Endometrium (tissue), 2 donors: ENCODE data around the gene SPEF1.

ENCODE experiments used
- FAIRE-seq: peaks from 2 replicates; lab custom pipeline; 2012; peaks lifted over from hg19 to GRCh38; lab: Jason Lieb, UNC
- donor health status: control.
- donor health status: control.

The SPEF1 gene

DNA sequence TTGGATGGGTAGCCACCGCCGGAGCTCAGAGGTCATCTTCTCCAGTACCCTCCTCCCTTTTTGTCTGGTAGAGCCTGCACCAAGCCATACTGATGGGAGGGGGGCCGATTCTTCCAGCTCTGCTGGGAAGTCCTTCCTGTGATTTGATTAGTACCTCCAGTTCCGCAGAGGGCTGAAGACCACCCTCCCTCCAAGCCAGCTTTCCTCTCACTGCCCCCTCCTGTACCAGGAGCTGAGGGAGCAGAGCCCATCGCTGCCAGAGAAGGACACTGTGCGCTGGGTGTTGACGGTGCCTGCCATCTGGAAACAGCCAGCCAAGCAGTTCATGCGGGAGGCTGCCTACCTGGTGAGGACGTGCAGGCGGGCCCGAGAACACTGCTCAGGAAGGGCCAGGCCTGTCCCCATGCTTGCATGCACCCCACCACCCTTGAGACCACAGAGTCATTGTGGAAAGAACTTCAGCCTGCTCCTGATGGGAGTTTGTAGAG is 35.5 kb downstream of the SPEF1 start:
- FAIRE-seq = no peak

DNA sequence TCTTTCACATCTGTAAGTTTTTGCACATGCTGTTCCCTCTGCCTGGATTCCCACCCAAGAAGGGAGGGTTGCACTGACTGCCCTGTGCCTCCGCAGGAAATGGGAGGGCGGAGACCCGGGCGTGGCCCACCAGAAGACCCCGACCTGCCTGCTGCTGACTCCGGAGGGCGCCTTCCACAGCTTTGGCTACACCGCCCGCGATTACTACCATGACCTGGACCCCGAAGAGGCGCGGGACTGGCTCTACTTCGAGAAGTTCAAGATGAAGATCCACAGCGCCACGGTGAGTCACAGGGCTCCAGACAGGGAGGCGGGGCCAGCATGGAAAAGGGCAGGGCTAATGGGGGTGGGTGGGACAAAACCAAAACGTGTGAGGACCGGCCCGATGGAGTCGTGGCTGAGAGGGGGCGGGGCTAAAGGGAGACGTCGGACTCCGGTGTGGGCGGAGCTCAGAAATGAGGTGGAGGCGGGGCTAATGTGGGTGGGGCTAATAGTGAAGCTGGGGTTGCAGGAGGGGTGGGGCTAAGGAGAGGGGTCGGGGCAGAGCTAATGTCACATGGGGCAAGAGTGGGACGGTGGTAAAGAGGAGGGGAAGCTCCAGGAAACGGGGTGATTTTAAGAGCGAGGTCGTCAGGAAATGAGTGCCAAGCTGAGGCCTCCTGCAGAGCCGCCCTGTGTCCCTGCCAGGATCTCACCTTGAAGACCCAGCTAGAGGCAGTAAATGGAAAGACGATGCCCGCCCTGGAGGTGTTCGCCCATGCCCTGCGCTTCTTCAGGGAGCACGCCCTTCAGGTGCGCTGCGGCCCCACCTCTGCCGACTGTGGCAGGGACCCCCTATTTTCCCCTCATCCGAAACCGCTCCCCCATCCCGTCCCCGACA is 36.2 kb downstream of the SPEF1 start:
- no peak for FAIRE-seq

DNA sequence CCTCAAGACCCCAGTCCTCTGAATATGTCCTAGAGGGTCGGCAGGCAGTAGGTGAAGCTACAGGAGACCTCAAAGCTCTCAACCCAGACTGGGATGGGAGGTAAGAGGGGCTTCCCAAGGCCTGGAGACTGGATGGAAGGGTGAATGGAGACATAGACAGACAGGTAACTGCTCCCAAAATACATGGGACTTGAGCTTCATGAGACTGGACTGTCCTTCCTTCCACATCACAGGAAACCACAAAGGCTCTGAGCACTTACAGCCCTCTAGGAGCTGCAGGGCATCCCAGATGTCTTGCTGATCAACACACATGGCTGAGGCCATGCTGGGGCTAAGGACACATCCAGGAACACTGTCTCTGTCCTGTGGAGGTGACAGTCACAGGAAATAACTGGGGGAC is 37.2 kb downstream of the SPEF1 start:
- FAIRE-seq = no peak

DNA sequence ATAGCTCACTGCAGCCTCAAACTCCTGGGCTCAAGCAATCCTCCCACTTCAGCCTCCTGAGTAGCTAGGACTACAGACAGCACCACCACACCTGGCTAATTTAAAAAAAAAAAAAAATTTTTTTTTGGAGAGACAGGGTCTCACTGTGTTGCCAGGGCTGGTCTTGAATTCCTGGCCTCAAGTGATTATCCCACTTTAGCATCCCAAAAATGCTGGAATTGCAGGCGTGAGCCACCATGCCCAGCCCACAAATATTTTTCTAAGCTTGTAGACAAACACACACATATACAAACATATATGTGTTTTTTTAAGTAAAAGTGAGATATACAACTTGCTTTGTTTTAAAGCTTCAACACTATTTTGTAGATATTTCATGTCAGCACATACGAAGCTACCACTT is 38.0 kb downstream of the SPEF1 start:
- no peak for FAIRE-seq

DNA sequence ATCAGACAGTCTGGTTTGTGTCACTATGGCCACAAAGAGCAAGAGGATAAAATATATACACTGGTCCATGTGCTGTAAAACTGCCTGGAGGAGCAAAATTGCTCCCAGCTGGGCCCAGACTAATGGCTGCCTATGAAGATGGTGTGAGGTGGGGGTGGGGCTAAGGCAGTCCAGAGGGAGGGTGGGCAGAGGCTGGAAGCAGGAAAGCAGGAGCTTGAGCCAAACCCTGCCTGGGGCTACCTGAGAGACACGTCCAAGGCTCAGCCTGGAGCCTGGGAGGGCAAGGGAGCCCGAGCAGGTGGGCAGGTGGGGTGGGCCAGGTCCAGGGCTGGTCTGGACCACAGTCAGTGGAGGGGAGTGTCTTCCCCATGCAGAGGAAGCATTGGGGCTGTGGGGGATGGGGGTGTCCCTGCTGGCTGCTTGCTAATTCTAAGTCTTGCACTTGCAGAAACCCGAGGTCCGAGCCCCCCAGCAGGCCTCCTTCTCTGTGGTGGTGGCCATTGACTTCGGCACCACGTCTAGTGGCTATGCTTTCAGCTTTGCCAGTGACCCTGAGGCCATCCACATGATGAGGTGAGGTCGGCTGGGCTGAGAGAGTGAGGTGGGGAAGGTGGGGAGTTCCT is 39.3 kb downstream of the SPEF1 start:
- FAIRE-seq = no peak

DNA sequence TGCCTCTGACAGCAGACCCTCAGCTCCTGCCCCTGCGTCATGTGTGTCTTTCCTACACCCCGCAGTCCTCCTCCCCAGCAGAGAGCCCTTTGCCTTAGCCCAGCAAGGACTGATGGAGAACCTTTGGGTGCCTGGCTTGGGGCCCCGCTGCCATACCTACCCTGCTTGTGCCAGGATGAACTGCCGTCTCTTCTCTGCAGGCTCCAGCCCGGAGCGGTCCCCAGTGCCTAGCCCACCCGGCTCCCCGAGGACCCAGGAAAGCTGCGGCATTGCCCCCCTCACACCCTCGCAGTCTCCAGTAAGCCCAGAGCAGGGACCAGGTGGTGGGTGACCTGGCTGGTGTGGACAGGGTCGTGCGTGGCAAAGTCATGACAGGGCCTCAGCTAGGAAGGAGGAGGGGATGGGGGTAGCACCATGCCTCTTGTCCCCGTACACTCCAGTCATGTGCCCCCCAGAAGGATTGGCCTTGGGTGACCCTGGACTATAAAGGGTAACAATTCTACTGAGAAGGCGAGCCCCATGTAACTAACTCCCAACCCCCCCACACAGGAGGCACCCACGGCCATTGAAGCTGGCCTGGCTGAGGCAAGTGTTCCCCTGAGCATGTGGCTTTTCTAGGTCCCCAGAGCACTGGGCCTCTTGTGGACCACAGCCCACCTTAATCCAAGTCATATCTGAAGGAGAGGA is 40.5 kb downstream of the SPEF1 start:
- no peak for FAIRE-seq

DNA sequence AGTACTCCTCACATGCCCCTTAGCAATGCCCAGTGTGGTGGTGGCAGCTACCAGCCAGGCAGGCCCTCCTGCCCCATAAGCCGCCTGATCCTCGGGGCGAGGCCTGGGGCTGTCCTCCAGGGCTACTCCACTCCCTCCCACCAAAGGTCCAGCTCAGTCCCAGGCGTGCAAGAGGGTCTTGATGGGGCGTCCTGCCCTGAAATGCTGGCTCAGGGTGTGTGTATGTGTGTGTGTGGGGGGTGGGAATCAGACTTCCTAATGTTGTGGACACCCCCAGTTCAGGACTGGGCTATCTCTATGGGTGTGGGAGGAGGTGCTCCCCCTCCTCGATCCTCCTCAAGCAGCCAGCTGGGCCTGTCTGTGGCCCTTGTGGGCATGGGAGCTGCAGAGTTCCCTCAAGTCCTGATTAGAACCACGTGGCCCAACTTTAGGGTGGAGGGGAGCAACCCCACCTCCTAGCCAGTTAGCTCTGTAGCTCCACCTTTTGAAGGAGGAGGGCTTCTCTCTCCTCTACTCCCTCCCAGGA is 41.3 kb downstream of the SPEF1 start:
- no peak for FAIRE-seq

DNA sequence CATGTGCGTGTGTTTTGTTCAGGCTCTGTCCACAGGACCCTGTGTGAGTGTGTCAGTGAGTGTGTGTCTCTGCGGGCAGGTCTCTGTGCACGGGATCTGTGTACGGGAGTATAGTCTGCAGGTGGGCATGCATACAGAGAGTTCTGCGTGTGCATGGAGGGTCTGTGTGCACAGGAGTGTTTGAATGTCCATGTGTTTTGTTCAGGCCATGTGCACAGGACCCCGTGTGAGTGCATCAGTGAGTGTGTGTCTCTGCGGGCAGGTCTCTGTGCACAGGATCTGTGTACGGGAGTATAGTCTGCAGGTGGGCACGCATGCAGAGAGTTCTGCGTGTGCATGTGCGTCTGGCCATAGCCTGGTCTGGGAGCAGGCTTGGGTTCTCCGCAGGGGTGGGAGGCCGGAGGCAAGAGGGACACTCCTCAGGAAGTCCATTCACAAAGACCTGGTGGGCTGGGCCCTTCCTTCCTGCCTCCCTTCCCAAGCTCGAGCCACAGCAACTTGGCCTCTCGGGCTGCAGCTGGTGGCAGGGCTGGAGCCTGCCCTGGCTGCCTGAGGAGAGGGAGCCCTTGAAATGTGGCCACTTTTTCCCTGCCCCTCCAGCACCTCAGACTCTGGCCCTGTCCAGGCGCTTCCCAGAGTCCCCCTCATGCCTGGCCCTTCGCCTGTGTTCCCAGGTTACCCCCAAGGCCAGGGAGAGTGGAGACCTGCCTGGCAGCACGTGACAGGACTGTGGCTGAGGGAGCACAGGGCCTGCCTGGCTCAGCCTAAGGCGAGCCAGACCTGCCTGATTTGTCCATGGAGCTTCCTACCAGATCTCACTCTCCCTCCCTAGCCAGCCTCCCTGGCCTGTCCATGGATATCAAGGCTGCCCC is 42.0 kb downstream of the SPEF1 start:
- no peak for FAIRE-seq

DNA sequence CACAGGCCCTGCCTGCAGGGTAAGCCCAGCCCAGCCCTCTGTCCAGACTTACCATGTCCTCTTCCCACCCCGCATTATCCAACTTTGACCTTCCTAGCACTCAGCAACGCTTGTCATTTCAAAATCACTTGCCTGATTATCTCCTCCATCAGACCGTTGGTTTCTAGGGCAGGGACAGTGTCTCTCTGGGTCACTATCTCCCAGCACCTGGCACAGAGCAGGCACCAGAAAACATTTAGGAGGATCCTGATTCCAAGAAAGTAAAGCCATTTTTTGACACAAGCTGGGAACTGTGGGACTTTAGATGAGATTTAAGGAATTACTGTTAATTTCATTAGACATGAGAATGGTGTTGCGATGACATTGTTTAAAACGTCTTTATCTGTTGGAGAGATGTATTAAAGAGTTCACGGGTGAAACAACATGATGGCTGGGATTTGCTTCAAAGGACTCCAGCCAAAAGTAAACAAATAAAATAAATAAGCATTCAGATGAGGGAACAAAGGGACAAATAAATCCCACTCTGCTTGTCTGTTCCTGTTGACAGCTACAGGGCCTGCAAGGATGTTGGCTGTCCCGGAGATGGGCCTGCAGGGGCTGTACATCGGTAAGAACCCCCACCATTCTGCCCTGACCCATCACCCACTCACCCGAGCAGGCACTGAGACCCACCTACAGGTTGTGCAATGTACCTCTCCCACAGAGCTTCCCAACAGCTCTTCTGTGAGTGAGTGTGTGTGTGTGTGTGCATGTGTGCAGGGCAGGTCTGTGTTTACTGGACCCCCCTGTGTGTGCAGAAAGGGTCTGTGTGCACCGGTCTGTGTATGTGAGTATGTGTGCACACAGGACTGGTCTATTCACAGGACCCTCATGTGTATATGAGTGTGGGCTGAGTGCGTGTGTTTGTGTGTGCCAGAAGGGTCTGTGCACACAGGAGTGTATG is 42.9 kb downstream of the SPEF1 start:
- FAIRE-seq = no peak

DNA sequence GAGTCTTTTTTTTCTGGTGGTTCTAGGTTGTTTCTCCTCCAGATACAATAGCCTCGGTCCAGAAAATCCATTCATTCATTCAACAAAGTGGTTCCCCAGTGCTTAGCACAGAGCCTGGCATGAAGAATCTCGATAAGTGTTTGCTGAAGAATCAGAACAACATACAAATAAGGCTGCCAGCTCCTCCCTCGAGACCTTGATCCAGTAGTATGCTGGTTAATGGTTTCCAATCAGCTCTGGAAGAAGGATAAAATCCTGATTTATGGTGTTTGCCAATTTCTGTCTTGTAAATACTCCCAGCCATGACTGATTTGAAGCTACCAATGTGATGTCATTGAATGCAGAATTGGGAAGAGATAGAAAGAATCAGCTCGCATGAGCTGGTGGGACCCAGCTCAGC is 45.5 kb downstream of the SPEF1 start:
- no peak for FAIRE-seq

DNA sequence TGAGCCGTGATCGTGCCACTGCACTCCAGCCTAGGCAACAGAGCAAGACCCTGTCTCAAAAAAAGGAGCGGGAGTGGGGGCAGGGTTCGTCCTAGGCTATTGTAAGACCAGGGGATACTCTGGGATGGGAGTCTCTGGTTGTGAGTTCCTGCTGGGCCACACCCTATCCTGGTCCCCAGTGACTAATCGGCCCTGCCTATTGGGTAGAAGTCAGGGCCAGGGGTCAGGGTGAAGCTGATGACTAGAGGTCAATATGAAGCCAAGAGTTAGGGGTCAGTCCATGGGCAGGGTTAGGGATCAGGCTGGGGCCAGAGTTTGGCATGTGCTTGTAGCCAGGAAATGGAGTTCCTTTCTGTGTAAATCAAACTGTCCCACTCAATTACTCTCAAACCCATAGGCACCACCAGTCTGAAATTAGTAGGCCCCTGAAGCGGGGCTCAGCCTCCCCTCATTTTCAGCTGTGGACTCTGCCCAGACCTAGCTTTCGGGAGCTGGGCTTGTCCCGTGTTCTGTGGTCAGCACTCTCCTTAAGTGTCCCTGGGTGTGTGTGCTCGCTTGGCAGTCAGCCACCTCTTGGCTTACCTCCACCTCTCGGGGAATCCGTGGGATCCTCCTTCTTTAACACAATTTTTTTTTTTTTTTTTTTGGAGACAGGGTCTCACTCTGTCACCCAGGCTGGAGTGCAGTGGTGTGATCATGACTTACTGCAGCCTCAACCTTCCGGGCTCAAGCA is 47.0 kb downstream of the SPEF1 start:
- FAIRE-seq = no peak

DNA sequence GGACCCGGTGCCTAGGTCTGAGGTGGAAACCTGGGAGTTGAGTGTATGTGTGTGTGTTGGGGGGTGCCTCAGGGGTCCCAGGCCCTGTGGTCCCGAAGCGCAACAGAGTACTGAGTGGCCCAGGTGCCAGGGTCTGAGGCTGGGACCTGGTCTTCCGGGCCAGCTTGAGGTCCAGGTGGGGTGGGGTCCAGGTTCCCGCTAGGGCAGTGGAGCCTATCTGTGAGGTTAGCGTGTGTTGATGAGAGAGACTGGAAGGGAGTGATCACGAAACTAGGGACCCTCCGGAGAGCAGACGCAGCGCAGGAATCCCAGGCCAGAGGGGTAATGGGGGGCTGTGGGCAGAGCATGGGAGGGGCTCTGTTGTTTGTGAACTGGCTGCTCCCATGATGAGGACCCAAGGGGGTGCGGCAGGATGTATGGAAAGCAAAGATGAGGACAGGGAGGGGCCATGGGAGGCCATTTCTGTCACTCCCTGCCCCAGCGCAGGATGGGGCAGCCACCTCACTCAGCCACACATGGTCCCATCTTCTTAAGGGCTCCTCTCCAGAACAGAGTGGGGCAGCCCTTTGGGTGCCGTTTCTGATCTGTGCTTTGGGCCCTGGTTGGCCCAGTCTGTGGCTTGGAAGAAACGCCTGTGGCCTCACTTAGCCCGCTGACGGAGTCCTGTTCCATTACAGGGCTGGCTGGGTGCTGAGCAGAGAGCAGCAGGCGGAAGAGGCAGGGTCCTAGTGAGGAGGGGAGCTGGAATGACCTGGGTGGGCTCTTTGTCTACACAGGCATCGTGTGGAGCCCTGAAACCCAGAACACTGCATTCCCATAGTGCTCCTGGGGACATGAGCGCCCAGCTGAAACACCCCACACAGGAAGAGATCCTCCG is 47.9 kb downstream of the SPEF1 start:
- no peak for FAIRE-seq

DNA sequence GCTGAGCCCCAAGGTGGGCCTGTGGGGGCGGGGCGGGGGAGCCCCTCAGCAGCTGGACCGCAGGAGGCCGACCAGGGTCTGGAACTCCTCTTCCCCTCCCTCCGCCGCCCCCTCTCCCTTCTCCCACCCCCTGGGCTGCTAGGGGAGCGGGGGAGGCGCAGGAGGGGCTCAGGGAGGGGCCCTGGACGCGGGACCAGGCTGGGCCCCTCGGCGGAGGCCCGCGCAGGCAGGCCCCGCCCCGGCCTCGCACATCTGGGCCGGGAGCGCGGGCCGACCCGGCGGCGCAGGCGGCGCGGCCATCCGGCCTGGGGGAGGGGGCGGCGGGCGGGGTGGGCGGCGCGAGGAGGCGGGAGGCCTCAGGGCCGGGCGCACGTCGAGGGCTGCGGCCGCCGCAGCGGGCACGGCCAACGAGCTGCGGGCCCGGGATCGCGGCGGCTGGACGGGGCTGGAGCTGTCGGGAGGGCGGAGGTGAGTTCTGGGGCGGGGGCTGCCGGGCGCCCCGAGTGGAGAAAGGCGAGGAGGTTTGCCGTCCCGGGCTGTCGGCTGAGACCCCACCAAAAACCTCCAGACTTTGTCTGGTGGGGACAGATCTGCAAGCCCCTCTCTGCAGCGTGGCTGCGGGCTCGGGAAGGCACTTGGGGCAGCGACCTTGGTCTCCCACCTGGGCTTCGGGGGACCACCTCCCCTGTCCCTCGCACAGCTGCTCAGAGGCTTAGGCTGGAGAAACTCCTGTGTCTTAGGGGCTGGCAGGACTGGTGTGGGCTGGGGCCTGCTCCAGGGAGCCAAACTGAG is 48.7 kb downstream of the SPEF1 start, which contains the start of gene HSPA12B:
TSS of gene HSPA12B (plus strand) at position 359 of the 792 bp plus-strand sequence. CDS start 5,990 bp downstream, outside the sequence.
- no peak for FAIRE-seq

DNA sequence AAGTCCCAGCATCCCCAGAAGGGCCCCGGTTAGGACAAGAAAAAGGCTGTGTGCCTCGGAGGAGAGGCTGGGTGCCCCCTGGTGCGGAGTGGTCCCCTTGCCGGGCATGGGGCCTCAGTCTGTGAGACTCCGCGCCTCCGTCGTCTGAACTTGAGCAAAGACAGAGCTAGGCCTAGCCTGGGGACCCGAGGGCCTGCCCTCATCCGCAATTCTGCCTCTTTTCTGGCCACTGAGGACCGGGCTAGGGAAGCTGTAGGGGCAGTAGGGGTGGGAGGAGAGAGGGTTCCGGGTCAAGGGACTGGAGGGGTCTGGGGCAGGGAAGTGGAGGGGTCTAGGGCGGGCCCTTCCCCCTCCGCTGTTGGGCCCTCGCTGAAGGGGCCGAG is 49.3 kb downstream of the SPEF1 start:
- FAIRE-seq = no peak

DNA sequence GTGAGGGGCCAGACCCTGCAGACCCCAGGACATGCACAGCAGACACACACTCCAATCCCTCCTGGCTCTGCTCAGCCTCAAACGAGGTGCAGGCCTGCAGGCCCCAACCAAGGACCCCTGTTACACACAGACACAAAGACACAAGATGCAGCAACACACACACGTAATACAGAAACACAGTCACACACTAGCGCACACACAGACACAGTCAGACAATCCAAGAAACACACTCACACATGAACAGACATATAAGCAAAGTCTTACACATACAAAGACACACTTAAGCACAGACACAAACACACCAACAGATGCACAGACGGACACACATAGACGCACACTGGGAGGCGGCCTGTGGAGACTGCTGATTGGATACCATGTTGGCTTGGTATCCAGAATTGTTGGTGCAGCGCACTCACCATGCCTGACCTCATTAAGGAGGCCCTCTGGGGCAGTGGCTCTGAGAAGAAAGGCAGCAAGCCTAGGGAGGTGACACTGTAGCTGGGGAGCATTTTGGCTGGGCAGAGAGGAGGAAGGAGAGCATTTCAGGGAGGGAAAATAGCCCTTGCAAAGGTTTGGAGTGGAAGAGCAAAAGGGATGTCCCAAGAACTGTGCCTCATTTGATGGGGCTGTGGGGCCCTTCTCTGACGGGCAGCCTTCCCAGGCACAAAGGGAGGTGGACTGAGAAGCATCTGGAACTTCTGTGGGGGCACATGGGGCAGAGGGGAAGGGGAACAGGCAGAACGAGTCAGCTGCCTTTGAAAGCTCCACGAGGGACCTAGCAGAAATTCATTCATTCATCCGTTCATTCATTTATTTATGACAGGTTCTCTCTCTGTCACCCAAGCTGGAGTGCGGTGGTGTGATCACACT is 50.2 kb downstream of the SPEF1 start:
- FAIRE-seq = no peak

DNA sequence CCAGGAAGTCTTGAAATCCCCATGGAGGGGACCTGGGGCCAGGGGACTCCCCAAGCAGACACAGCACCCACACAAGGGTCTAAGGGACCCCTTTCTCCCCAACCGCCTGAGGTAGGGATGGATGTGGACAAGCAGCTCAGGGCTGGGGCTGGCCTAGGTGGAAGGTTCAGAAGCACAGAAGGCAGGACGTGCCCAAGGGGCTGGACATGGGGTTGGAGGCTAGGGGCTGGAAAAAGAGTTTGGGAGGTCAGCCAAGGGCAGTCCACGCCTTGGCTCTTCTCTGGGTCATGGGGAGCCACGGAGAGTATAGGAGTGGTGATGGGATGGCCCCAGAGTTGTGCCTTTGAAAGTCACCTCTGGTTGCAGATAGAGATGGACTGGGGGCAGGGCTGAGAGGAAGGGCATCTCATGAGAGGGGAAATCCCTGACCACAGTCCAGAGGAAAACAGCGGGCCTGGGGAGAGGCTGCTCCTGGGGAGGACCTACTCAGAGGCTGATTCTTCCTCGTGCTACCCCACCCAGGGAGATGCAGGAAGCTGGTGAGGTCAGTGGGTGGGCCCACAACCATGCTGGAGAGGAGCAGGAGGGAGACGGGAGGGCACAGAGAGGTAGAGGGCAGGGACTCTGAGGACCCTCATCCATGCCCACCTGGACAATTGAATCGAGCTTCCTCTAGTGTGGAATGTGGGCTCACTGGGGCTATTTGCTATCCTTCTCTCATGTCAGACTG is 51.3 kb downstream of the SPEF1 start:
- no peak for FAIRE-seq
